A673 (cell line): ENCODE results near the gene JCAD.

Experiments
- CTCF ChIP-seq: fragments of 300-800, 200-600 bp; sonication (generic); conservative IDR thresholded peaks from 2 replicates; pipeline ENCODE4 v1.5.1; 2017; ENCODE audit warnings: low read depth, mild to moderate bottlenecking, antibody characterized with exemption, low read length, moderate library complexity, mixed read lengths
- EZH2 ChIP-seq: fragments of 200-600 bp; sonication (generic); IDR thresholded peaks from 2 replicates; pipeline ENCODE4 v1.6.1; 2017; ENCODE audit warnings: borderline replicate concordance, low read depth, mild to moderate bottlenecking, mixed read lengths, antibody characterized with exemption, low read length; ENCODE audit not compliant: poor library complexity, severe bottlenecking

DNA sequence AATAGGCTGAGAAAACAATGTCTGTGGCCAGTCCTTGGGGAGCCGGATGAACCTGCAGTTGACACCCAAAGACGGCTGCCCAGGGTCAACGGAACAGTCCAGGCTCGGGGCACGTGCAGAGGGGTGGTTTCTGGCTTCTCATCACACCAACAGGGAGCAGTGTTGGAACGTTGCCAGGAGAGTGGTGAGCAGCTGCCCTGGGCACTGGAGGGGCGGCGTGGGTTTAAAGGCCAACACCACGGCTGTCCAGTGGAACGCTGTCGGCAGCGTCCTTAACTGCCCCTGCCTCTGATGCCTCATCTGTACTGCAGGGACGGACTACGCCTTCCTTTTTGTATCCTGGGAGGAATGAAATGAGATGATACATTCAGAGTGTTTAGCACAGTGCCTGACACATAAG is 19.8 kb downstream of the JCAD start:
- TF ChIP-seq EZH2 (no peak), CTCF (no peak)
